Measurements from ENCODE around the gene OR4K5. TPM values are rescaled to one million over a fixed set of nuclear protein-coding genes. Genes with fewer than 3 reads are reported as not detected.

Gene OR4K5
- total and polyA plus RNA-seq, 2 of the 13 experiments (the other 11 are each of a cell fraction or from before 2014, with no cell fraction given) = not detected

GRCh38 chr14:19906665-19907064, 13.7 kb upstream of the OR4K5 start:
- Histone ChIP-seq H3K4me3 (replicated peaks in 1 of 3; ENCODE audit: insufficient read depth in 1 of 3, low read depth in 2 of 3, low read length in 3 of 3) (no peak overlapping the region), H3K27me3 (ENCODE audit: control insufficient read depth in 1 of 2, insufficient read depth in 2 of 2, low read length in 2 of 2) (no peaks in the 10 kb centered on the region), H3K4me1 (ENCODE audit: insufficient read depth, low read length) (no peaks in the 10 kb centered on the region), H2AFZ (ENCODE audit: low read length) (no peak overlapping the region), H4K20me1 (ENCODE audit: insufficient read depth, low read length) (no peaks in the 10 kb centered on the region), H3K9ac (ENCODE audit: insufficient read depth, low read depth, low read length) (no peak overlapping the region), H3K9me3 (ENCODE audit: low read length) (no peaks in the 10 kb centered on the region), H3K79me2 (ENCODE audit: insufficient read depth, low read length) (no peaks in the 10 kb centered on the region), H3K36me3 (replicated peaks in 1 of 2; ENCODE audit: control insufficient read depth in 1 of 2, insufficient read depth in 2 of 2, low read length in 2 of 2) (no peaks in the 10 kb centered on the region), H3K27ac (ENCODE audit: extremely low read length, insufficient read depth, low read length) (no peak overlapping the region), H3K4me2 (ENCODE audit: low read depth, low read length) (no peak overlapping the region)
- intact Hi-C loops (cut with micrococcal nuclease; ENCODE audit: unreplicated experiment) (no loop called here), in situ Hi-C loops (cut with HindIII; ENCODE audit: extremely low pct_ligation_motif_present, low pct_unique_long_range_greater_than_20kb) (no loop called here)
- no peak for DNase-seq (ENCODE audit: low spot score)
- CTCF ChIA-PET (ENCODE audit: low intra/inter-chr PET ratio, low total read pairs) = no interaction called here
- FAIRE-seq = no peak
- POLR2A ChIA-PET = no interaction called here
- no peak for ATAC-seq
- no TSS peak for BruUV-seq (replicated peaks)
- TF ChIP-seq RFXANK (CRISPR knock-in tag; IDR thresholded peaks at IDR 0.05) = no peak
- no peak for TF ChIP-seq ZFY (CRISPR knock-in tag; IDR thresholded peaks at IDR 0.05)
- TF ChIP-seq ZNF777 (CRISPR knock-in tag; IDR thresholded peaks at IDR 0.05) = no peak
- TF ChIP-seq ZBTB39 (CRISPR knock-in tag; IDR thresholded peaks at IDR 0.05) = no peak
- TF ChIP-seq BHLHE40 (IDR thresholded peaks at IDR 0.05; ENCODE audit: low read length) = no peak
- no peak for TF ChIP-seq YY1 (IDR thresholded peaks at IDR 0.05; ENCODE audit: insufficient read depth, insufficient replicate concordance, low read depth, low read length)
- TF ChIP-seq ZBTB38 (CRISPR knock-in tag; IDR thresholded peaks at IDR 0.05) = no peak
- no peak for TF ChIP-seq ZNF704 (CRISPR knock-in tag; IDR thresholded peaks at IDR 0.05; ENCODE audit: borderline replicate concordance)
- TF ChIP-seq ZBTB2 (CRISPR knock-in tag; IDR thresholded peaks at IDR 0.05; ENCODE audit: low read depth) = no peak
- TF ChIP-seq PITX1 (CRISPR knock-in tag; IDR thresholded peaks at IDR 0.05) = no peak
- TF ChIP-seq ZMAT3 (CRISPR knock-in tag; conservative IDR thresholded peaks at IDR 0.05) = no peak
- no peak for TF ChIP-seq MNT (IDR thresholded peaks at IDR 0.05)
- no peak for TF ChIP-seq ATRX (CRISPR knock-in tag; IDR thresholded peaks at IDR 0.05; ENCODE audit: borderline replicate concordance)
- no peak for TF ChIP-seq ZNF569 (CRISPR knock-in tag; IDR thresholded peaks at IDR 0.05; ENCODE audit: borderline replicate concordance)
- TF ChIP-seq U2AF2 (IDR thresholded peaks at IDR 0.05; ENCODE audit: low read depth, low read length) = no peak
- no peak for TF ChIP-seq ZNF580 (CRISPR knock-in tag; IDR thresholded peaks at IDR 0.05; ENCODE audit: borderline replicate concordance, low read depth)
- no peak for TF ChIP-seq ZBTB14 (CRISPR knock-in tag; IDR thresholded peaks at IDR 0.05)
- no peak for TF ChIP-seq ARID2 (CRISPR knock-in tag; IDR thresholded peaks at IDR 0.05; ENCODE audit: borderline replicate concordance)

Data from HepG2 (cell line).